Skeletal muscle satellite cell (primary cell): Measurements from ENCODE around the gene CPT1A. TPM values are rescaled to one million over a fixed set of nuclear protein-coding genes. Genes with fewer than 3 reads are reported as not detected.
"Not testable (repeated sequence)": the region's sequence is repeated elsewhere in the genome, so short reads cannot be mapped to it uniquely, and the experiment has no call there.

Experiments
- H3K27me3 ChIP-seq: 2 replicates; pipeline ENCODE4 v1.7.0; 2013; ENCODE audit warnings: low read length; ENCODE audit not compliant: control insufficient read depth, insufficient read depth
- H3K36me3 ChIP-seq: 2 replicates; pipeline ENCODE4 v1.7.0; 2013; ENCODE audit warnings: mild to moderate bottlenecking, control low read depth, low read length; ENCODE audit not compliant: insufficient read depth
- H3K4me1 ChIP-seq: 2 replicates; pipeline ENCODE4 v1.7.0; 2013; ENCODE audit warnings: low read length; ENCODE audit not compliant: control insufficient read depth, insufficient read depth
- H3K4me2 ChIP-seq: 2 replicates; pipeline ENCODE4 v1.7.0; 2013; ENCODE audit warnings: mild to moderate bottlenecking, low read length
- H3K4me3 ChIP-seq: 2 replicates; pipeline ENCODE4 v1.7.0; 2013; ENCODE audit warnings: low read length
- H3K9ac ChIP-seq: 2 replicates; pipeline ENCODE4 v1.7.0; 2013; ENCODE audit warnings: mild to moderate bottlenecking, low read depth, low read length, moderate library complexity
- H3K9me3 ChIP-seq: replicated peaks from 2 replicates; pipeline ENCODE4 v1.7.0; 2013; ENCODE audit warnings: mild to moderate bottlenecking, control low read depth, low read length
- total RNA-seq: library from RNA; depleted of rRNA; stranded (reverse); fragments of >200 nt; gene quantifications from 2 replicates; pipeline ENCODE4 v1.2.3, GENCODE V29; 2012; rRNA removed

Gene CPT1A
- 20.8 and 26.0 TPM in 2 replicates for total RNA-seq

DNA sequence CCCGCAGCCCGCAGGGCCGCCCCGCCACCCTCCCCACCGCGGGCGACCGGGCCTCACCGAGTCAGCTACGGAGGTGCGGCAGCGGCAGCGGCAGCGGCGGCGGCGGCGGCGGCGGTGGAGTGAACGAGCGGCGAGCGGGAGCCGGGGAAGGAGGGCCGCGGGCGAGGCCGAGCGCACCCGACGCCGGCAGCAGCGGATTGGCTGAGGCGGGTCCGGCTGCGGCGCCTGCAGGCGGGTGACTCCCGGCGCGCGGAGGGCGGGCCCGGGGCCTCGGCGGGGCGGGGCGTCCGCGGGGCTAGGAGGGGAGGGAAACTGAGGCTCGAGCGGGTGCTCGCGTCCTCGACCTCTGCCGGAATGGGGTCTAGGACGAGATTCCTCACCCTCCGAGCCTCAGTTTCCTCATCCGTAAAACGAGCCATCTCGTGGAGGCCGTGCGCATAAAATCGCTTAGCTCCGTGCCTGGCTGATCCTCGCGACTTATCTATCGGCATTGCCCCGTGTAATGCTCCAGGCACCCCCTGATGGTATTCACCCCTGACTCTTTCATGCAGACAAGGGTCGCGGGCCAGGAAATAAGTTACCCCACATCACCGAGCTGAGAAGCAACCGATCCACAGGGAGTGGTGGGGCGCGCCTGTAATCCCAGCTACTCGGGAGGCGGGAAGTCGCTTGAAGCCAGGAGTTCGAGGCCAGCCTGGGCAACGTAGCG lies at the start of gene CPT1A:
Gene CPT1A, minus strand, starts transcription at position 199 of the 709 bp plus-strand sequence. CDS start 26,442 bp downstream, outside the sequence.
- H3K4me1 ChIP-seq = peaks cover 35% of the 10 kb centered on the region
- H3K9ac ChIP-seq = peak within 1 kb of the TSS; percentile 78

DNA sequence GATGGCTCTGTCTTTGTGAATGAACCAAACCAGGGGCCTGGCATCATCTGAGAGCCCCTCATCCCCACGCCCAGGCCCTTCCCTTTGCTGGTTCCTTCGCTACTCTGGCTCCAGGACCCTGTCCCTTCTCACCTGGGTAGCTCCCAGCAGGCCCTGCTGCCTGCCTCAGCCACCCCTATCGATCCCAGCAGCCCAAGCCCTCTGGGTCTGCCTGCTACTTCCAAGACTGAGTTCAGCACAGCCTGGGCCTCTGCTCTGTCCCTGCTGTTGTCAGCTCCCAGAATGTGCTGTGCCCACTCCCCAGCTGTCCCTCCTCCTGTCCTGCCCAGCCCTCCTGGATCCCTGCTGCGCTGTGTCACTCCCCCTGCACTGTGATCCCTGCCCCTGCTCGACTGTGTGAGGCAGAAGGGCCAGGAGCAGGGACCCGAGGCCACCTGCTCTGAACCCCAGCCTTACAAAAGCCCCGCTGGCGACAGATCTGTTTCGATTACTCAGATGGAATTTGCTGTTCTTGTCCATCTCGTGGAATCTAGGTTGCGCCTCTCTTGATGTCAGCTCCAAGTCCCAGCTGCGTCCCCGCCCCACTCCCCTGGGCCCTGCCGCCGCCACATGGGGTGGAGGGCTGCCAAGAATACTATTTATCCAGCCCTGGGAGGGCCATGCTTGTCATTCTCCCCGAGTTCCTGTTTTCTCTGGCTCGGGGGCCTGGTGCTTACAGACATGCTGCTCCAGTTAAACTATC lies 48.9 kb upstream of the CPT1A start:
- Histone ChIP-seq H3K27me3 (no peaks in the 10 kb centered on the region), H3K4me2 (peak overlapping the region; percentile 61), H3K4me1 (peaks cover 18% of the 10 kb centered on the region), H3K9ac (peak overlapping the region; percentile 31), H3K36me3 (peaks cover 25% of the 10 kb centered on the region), H3K9me3 (no peaks in the 10 kb centered on the region), H3K4me3 (no peak overlapping the region)

More for the DNA sequence above, at the start of gene CPT1A:
- H3K4me3 ChIP-seq = peak within 1 kb of the TSS; percentile 80
- H3K36me3 ChIP-seq = no peaks in the 10 kb centered on the region
- H3K4me2 ChIP-seq = peak within 1 kb of the TSS; percentile 90
- H3K9me3 ChIP-seq = no peaks in the 10 kb centered on the region
- peaks cover 17% of the 10 kb centered on the region for H3K27me3 ChIP-seq

DNA sequence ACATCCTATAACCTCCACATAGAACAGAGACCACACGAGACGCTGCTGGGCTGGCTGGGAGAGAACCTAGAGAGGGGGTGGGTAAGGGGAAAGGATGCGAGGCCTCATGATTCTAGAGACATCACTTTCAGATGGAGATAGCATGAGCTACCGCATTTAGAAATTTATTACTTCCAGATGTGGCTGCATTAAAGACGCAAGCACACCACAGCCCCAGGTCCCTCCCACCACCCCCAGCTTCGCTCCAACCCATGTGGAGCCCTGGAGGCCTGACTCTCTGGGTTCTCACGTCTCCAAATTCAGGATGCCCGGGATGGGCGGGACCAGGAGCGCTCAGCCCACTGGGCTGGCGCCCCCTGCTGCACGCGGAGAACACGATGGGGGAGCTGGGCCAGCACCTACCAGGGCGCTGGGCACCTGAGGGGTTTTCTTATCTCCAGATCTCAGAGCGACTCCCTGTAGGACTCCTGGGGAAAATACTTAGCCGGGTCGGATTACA lies 48.3 kb upstream of the CPT1A start:
- H3K36me3 ChIP-seq = peaks cover 24% of the 10 kb centered on the region
- H3K4me3 ChIP-seq = no peak overlapping the region
- H3K9me3 ChIP-seq = no peaks in the 10 kb centered on the region
- H3K4me1 ChIP-seq = peaks cover 18% of the 10 kb centered on the region
- no peaks in the 10 kb centered on the region for H3K27me3 ChIP-seq
- no peak overlapping the region for H3K9ac ChIP-seq
- H3K4me2 ChIP-seq = no peak overlapping the region

DNA sequence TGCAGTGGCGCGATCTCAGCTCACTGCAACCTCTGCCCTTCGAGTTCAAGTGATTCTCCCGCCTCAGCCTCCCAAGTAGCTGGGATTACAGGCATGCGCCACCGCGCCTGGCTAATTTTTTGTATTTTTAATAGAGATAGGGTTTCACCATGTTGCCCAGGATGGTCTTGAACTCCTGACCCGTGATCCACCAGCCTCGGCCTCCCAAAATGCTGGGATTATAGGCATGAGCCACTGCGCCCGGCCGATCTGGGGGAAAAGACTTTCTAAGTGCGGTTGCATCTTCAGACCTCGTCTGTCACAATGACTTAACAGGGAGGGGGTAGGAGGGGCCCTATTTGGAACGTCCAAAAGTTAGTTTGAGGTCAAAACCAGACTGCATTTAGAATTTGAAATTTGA lies 43.1 kb upstream of the CPT1A start:
- H3K9me3 ChIP-seq = not testable (repeated sequence)

DNA sequence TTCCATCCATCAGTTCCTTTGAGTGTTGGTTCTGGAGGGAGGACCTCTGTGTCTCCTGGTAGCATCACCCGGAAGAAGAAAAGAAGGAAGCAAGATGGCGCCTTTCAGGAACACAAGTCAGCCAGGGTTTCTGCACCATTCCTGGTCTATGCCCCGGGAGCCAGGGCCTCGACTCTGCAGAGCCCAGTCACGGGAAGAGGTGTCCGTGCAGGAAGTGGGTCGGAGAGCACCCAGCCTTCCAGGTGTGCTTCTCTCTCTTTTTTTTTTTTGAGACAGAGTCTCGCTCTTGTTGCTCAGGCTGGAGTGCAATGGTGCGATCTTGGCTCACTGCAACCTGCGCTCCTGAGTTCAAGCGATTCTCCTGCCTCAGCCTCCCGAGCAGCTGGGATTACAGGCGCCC lies 40.7 kb upstream of the CPT1A start:
- Histone ChIP-seq H3K9me3 (no peaks in the 10 kb centered on the region), H3K27me3 (no peaks in the 10 kb centered on the region), H3K4me3 (no peak overlapping the region), H3K4me2 (no peak overlapping the region), H3K36me3 (no peaks in the 10 kb centered on the region), H3K4me1 (no peaks in the 10 kb centered on the region), H3K9ac (no peak overlapping the region)

More for the DNA sequence above, 43.1 kb upstream of the CPT1A start:
- not testable (repeated sequence) for H3K4me3 ChIP-seq, H3K36me3 ChIP-seq, H3K4me2 ChIP-seq, H3K27me3 ChIP-seq, H3K9ac ChIP-seq, H3K4me1 ChIP-seq

DNA sequence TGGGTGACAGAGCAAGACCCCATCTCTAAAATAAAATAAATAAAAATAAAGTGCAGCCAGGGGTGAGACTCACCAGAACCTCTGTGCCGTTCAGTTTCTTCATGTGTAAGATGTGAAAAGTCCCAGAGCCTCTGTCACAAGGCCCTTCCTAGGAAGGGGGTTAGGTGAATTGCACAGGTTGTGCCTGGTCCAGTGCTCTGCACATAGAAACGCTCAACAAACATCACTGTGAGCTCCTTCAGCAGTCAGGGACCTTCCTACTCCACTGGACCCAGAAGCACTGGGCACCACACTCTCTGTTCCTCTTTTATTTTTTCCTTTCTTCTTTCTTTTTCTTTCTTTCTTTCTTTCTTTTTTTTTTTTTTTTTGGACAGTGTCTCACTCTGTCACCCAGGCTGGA lies 39.6 kb upstream of the CPT1A start:
- H3K4me2 ChIP-seq = no peak overlapping the region
- no peaks in the 10 kb centered on the region for H3K27me3 ChIP-seq
- H3K9me3 ChIP-seq = no peaks in the 10 kb centered on the region
- H3K4me1 ChIP-seq = no peaks in the 10 kb centered on the region
- H3K9ac ChIP-seq = no peak overlapping the region
- no peaks in the 10 kb centered on the region for H3K36me3 ChIP-seq
- no peak overlapping the region for H3K4me3 ChIP-seq

DNA sequence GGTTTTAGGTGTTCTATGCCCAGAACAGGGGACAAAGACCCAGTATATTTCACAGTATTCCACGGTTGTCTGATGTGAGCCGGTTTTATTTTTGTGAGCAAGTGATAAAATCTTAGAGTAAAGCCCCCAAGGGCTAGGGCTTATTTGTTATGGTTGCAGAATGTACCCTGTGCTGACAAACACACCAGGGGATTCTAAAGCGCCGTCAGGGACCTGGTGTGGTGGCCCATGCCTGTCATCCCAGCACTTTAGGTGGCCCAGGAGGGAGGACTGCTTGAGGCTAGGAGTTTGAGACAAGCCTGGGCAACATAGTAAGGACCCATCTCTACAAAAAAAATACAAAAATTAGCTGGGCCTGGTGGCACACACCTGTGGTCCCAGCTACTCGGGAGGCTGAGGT lies 39.1 kb upstream of the CPT1A start:
- H3K9me3 ChIP-seq = no peaks in the 10 kb centered on the region
- no peaks in the 10 kb centered on the region for H3K36me3 ChIP-seq
- no peak overlapping the region for H3K4me2 ChIP-seq
- no peaks in the 10 kb centered on the region for H3K27me3 ChIP-seq
- no peak overlapping the region for H3K9ac ChIP-seq
- H3K4me3 ChIP-seq = no peak overlapping the region
- H3K4me1 ChIP-seq = no peaks in the 10 kb centered on the region

DNA sequence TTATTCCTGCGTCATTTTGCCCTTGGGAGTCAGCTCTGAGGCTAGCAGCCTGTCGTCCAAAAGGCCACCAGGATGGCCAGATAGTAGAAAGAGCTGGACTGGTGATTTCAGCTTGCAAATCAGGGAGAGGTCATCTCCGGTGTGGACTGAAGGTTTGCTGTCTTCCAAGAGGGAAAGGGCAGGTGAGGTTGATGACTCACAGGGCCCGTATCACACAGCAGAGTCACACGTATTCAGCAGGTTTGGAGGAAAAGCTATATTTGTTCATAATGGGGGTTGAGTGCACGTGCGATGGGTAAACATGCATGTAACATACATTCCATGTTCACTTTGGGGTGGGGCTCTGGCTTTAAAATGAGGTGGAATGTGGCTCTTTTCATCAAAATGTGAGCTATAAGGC lies 36.3 kb upstream of the CPT1A start:
- no peak overlapping the region for H3K4me3 ChIP-seq
- no peak overlapping the region for H3K4me2 ChIP-seq
- no peaks in the 10 kb centered on the region for H3K9me3 ChIP-seq
- H3K9ac ChIP-seq = no peak overlapping the region
- no peaks in the 10 kb centered on the region for H3K36me3 ChIP-seq
- H3K27me3 ChIP-seq = peaks cover 3% of the 10 kb centered on the region
- H3K4me1 ChIP-seq = no peaks in the 10 kb centered on the region

DNA sequence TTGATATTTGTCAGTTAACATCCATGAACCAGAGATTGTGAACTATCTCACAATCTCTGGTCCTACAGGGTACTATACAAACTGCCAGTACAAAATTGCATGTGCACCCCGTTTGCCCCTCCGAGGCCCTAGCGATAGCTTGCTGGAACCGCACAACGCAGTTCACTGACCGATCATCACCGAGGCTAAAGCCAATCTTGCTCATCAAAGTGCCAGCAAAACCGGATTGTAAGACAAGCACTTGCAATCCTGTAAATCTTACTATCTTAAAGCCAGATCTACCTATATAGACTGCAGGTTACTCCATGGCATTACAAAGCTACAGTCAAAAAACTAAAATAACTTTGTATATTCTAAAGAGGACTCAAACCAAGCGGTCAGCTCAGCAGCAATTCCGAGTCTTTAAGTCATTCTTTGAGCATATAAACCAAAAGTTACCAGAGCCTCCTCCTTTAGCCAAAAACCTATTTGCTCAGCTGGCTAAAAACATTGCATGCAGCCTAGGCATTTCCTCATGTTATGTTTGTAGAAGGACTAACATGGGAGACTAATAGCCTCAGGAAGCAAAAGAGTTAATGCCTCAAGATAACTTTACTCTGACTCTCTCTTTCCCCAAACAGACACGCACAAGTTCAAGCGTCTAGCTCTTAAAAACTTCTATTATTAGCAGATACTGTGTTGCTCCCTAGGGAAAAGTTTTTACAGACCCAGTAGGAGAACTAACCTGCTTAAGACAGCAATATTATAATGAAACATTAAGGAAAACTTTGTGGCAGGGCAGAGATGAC lies 30.7 kb upstream of the CPT1A start:
- Histone ChIP-seq H3K4me3 (no peak overlapping the region), H3K9me3 (no peaks in the 10 kb centered on the region), H3K27me3 (peaks cover 22% of the 10 kb centered on the region), H3K9ac (no peak overlapping the region), H3K36me3 (no peaks in the 10 kb centered on the region), H3K4me2 (no peak overlapping the region), H3K4me1 (no peaks in the 10 kb centered on the region)

DNA sequence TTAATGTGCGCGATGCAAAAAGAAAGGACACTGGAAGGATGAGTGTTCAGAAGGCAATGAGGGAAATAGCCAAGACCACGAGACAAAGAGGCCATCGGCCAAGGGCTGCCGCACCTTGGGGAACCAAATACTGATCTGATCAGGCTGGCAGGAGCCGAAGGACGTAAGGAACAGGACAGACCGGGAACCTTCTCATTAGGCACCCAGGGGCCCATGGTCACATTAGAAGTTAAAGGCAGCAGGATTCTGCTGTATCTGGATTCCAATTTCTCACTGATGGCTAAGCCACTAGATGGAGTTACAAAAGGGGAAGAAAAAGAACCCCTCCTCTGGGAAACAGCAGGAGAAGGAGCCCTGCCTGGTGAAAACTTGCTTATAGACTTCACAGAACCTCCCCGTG lies 28.8 kb upstream of the CPT1A start:
- H3K27me3 ChIP-seq = peaks cover 27% of the 10 kb centered on the region
- H3K4me2 ChIP-seq = peak overlapping the region; percentile 79
- no peaks in the 10 kb centered on the region for H3K9me3 ChIP-seq
- H3K4me1 ChIP-seq = no peaks in the 10 kb centered on the region
- H3K4me3 ChIP-seq = peak overlapping the region; percentile 62
- H3K9ac ChIP-seq = peak overlapping the region; percentile 39
- H3K36me3 ChIP-seq = no peaks in the 10 kb centered on the region

DNA sequence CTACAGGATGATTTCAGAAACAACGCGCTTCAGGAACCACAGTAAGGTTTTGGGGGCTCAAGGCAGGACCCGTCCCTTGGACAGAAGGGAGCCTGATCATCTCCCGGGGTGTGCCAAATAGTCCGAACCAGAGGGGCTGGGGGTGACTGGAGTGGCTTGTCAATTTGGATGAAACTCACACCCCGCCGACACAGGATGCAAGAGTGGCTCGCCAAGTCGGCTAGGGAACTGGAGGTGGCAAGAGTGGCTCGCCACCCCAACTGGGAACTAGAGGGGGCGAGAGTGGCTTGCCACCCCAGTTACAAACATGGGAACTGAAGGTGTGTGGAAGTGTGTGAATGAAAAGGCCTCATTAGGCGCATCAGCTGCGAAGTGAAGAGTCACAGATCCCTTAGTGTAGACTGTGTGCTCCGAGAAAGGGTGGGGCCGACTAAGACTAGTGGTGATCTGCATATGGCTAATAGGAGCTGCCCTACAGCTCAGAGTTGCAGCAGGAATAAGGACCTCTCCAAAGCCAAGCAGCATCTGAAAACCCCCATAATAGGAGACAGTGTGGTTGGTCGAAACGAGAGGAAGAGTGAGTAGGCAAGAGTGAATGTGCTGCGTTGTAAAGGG lies 26.6 kb upstream of the CPT1A start:
- H3K9me3 ChIP-seq = peaks cover 9% of the 10 kb centered on the region
- H3K9ac ChIP-seq = no peak overlapping the region
- H3K4me1 ChIP-seq = no peaks in the 10 kb centered on the region
- H3K4me3 ChIP-seq = no peak overlapping the region
- H3K27me3 ChIP-seq = peaks cover 25% of the 10 kb centered on the region
- H3K36me3 ChIP-seq = no peaks in the 10 kb centered on the region
- no peak overlapping the region for H3K4me2 ChIP-seq
